ENCODE results near the gene ALDH3B1.

ALDH3B1 gene

GRCh38 chr11:68043029-68043348 is 32.9 kb downstream of the ALDH3B1 start:
- DNase-seq (ENCODE audit: low read depth, low spot score), result no peak
- H3K36me3 ChIP-seq (ENCODE audit: insufficient read depth, low read length), result no peaks in the 10 kb centered on the region
- no peaks in the 10 kb centered on the region for H3K9me3 ChIP-seq (ENCODE audit: low read depth, low read length)
- no peak overlapping the region for H3K27ac ChIP-seq
- no peak overlapping the region for H3K4me3 ChIP-seq
- TF ChIP-seq FOXP2 (optimal IDR thresholded peaks at IDR 0.05; ENCODE audit: control extremely low read depth, extremely low read length, insufficient read depth) (no peak), EZH2 (IDR thresholded peaks at IDR 0.05) (no peak), POLR2AphosphoS5 (IDR thresholded peaks at IDR 0.05; ENCODE audit: borderline replicate concordance, low read depth, low read length) (no peak)
- no peak overlapping the region for H3K9ac ChIP-seq (ENCODE audit: insufficient read length)

- no peak overlapping the region for H3K9ac ChIP-seq (ENCODE audit: insufficient read length)
- TF ChIP-seq FOXP2 (optimal IDR thresholded peaks at IDR 0.05; ENCODE audit: control extremely low read depth, extremely low read length, insufficient read depth) (no peak), EZH2 (IDR thresholded peaks at IDR 0.05) (no peak)
- no peak for DNase-seq (ENCODE audit: low read depth, low spot score)
- no peaks in the 10 kb centered on the region for H3K9me3 ChIP-seq (ENCODE audit: low read depth, low read length)
- H3K36me3 ChIP-seq (ENCODE audit: insufficient read depth, low read length), result no peaks in the 10 kb centered on the region
- H3K4me3 ChIP-seq, result no peak overlapping the region
- H3K27ac ChIP-seq, result no peak overlapping the region
These were observed 33.4 kb downstream of the ALDH3B1 start for GRCh38 chr11:68043349-68044144.

GRCh38 chr11:68044145-68044813 is 34.2 kb downstream of the ALDH3B1 start:
- Histone ChIP-seq H3K9me3 (ENCODE audit: low read depth, low read length) (no peaks in the 10 kb centered on the region), H3K4me3 (no peak overlapping the region), H3K36me3 (ENCODE audit: insufficient read depth, low read length) (no peaks in the 10 kb centered on the region), H3K9ac (ENCODE audit: insufficient read length) (no peak overlapping the region), H3K27ac (no peak overlapping the region)
- no peak for TF ChIP-seq POLR2AphosphoS5 (IDR thresholded peaks at IDR 0.05; ENCODE audit: borderline replicate concordance, low read depth, low read length)
- no peak for TF ChIP-seq FOXP2 (optimal IDR thresholded peaks at IDR 0.05; ENCODE audit: control extremely low read depth, extremely low read length, insufficient read depth)
- no peak for TF ChIP-seq EZH2 (IDR thresholded peaks at IDR 0.05)
- no peak for DNase-seq (ENCODE audit: low read depth, low spot score)

GRCh38 chr11:68044898-68045351 is 34.8 kb downstream of the ALDH3B1 start:
- H3K9ac ChIP-seq (ENCODE audit: insufficient read length), result no peak overlapping the region
- H3K36me3 ChIP-seq (ENCODE audit: insufficient read depth, low read length), result no peaks in the 10 kb centered on the region
- H3K27ac ChIP-seq, result no peak overlapping the region
- no peak overlapping the region for H3K4me3 ChIP-seq
- no peaks in the 10 kb centered on the region for H3K9me3 ChIP-seq (ENCODE audit: low read depth, low read length)
- TF ChIP-seq EZH2 (IDR thresholded peaks at IDR 0.05) (no peak), POLR2AphosphoS5 (IDR thresholded peaks at IDR 0.05; ENCODE audit: borderline replicate concordance, low read depth, low read length) (no peak), FOXP2 (optimal IDR thresholded peaks at IDR 0.05; ENCODE audit: control extremely low read depth, extremely low read length, insufficient read depth) (no peak)
- DNase-seq (ENCODE audit: low read depth, low spot score), result no peak

GRCh38 chr11:68047437-68048290 is 37.5 kb downstream of the ALDH3B1 start:
- Histone ChIP-seq H3K4me3 (no peak overlapping the region), H3K36me3 (ENCODE audit: insufficient read depth, low read length) (no peaks in the 10 kb centered on the region), H3K9ac (ENCODE audit: insufficient read length) (no peak overlapping the region), H3K9me3 (ENCODE audit: low read depth, low read length) (no peaks in the 10 kb centered on the region), H3K27ac (no peak overlapping the region)
- TF ChIP-seq POLR2AphosphoS5 (IDR thresholded peaks at IDR 0.05; ENCODE audit: borderline replicate concordance, low read depth, low read length) (no peak), FOXP2 (optimal IDR thresholded peaks at IDR 0.05; ENCODE audit: control extremely low read depth, extremely low read length, insufficient read depth) (no peak)
- no peak for DNase-seq (ENCODE audit: low read depth, low spot score)

- H3K36me3 ChIP-seq (ENCODE audit: insufficient read depth, low read length), result no peaks in the 10 kb centered on the region
- H3K9ac ChIP-seq (ENCODE audit: insufficient read length), result no peak overlapping the region
- DNase-seq (ENCODE audit: low read depth, low spot score), result no peak
- H3K4me3 ChIP-seq, result no peak overlapping the region
- TF ChIP-seq FOXP2 (optimal IDR thresholded peaks at IDR 0.05; ENCODE audit: control extremely low read depth, extremely low read length, insufficient read depth), result no peak
- no peak for TF ChIP-seq EZH2 (IDR thresholded peaks at IDR 0.05)
- no peaks in the 10 kb centered on the region for H3K9me3 ChIP-seq (ENCODE audit: low read depth, low read length)
- no peak overlapping the region for H3K27ac ChIP-seq
These were observed 38.8 kb downstream of the ALDH3B1 start for GRCh38 chr11:68048681-68049508.

- Histone ChIP-seq H3K9ac (ENCODE audit: insufficient read length) (no peak overlapping the region), H3K4me3 (no peak overlapping the region), H3K9me3 (ENCODE audit: low read depth, low read length) (no peaks in the 10 kb centered on the region), H3K36me3 (ENCODE audit: insufficient read depth, low read length) (no peaks in the 10 kb centered on the region), H3K27ac (no peak overlapping the region)
- TF ChIP-seq POLR2AphosphoS5 (IDR thresholded peaks at IDR 0.05; ENCODE audit: borderline replicate concordance, low read depth, low read length), result no peak
- no peak for TF ChIP-seq EZH2 (IDR thresholded peaks at IDR 0.05)
- no peak for TF ChIP-seq FOXP2 (optimal IDR thresholded peaks at IDR 0.05; ENCODE audit: control extremely low read depth, extremely low read length, insufficient read depth)
- DNase-seq (ENCODE audit: low read depth, low spot score), result no peak
These were observed 39.6 kb downstream of the ALDH3B1 start for GRCh38 chr11:68049509-68050370.

Measured in SK-N-MC (cell line).